OCI-LY7 (cell line): ENCODE data around the gene TSHZ2.

Source experiments
- CTCF ChIP-seq: fragments of 200-600 bp; sonication (generic); conservative IDR thresholded peaks from 2 replicates; pipeline ENCODE4 v1.5.1; 2014; ENCODE audit warnings: mild to moderate bottlenecking, antibody characterized with exemption, low read length, moderate library complexity, mixed read lengths
- EZH2phosphoT487 ChIP-seq: fragments of 200-600 bp; sonication (generic); IDR thresholded peaks from 2 replicates; pipeline ENCODE4 v1.6.1; 2018; ENCODE audit warnings: low read depth, borderline replicate concordance, mild to moderate bottlenecking, mixed run types, antibody characterized with exemption, low read length, moderate library complexity, mixed read lengths

GRCh38 chr20:53077373-53078205 lies 105.4 kb downstream of the TSHZ2 start:
- TF ChIP-seq CTCF (no peak), EZH2phosphoT487 (no peak)
